Upper lobe of left lung (tissue), 6 donors: ENCODE results near the gene LILRB4. TPM values are rescaled to one million over a fixed set of nuclear protein-coding genes. Genes with fewer than 3 reads are reported as not detected.
"Not testable (repeated sequence)": the region's sequence is repeated elsewhere in the genome, so short reads cannot be mapped to it uniquely, and the experiment has no call there.

Experiments used
- ATAC-seq, 2 donors: fragments of 200-7000 bp; cut with Tn5 transposase; one replicate each; pipeline ENCODE4 v1.9.1; 2022; ENCODE audit warnings: mild to moderate bottlenecking in 2 of 2, moderate library complexity in 2 of 2; ENCODE audit not compliant: low FRiP score in 2 of 2
- DNase-seq, 2 donors: peaks; one replicate each; pipeline ENCODE4 v3.0.0-alpha.2; 2019 to 2020
- H3K27ac ChIP-seq, 4 donors: fragments of 200-600 bp; sonication (generic); one replicate each; pipeline ENCODE4 v1.5.1; 2016 to 2019
- H3K27me3 ChIP-seq, 4 donors: fragments of 200-600 bp; sonication (generic); one replicate each; pipeline ENCODE4 v1.5.1; 2017 to 2019
- H3K36me3 ChIP-seq, 4 donors: fragments of 200-600 bp; sonication (generic); one replicate each; pipeline ENCODE4 v1.5.1; 2016 to 2019
- H3K4me1 ChIP-seq, 4 donors: fragments of 200-600 bp; sonication (generic); one replicate each; pipeline ENCODE4 v1.5.1; 2018 to 2019
- H3K4me3 ChIP-seq, 4 donors: fragments of 200-600 bp; sonication (generic); one replicate each; pipeline ENCODE4 v1.5.1; 2017 to 2019; ENCODE audit warnings: mild to moderate bottlenecking in 2 of 4, moderate library complexity in 1 of 4
- H3K9me3 ChIP-seq, 4 donors: fragments of 200-600 bp; sonication (generic); one replicate each; pipeline ENCODE4 v1.5.1; 2018 to 2019
- CTCF ChIP-seq, 6 experiments: fragments of 450-650 bp in 4 of 6; fragments of 200-600 bp in 2 of 6; sonication (generic) in 2 of 6; IDR thresholded peaks; one replicate each; pipeline ENCODE4 v1.5.1; 2016 to 2019; ENCODE audit warnings: antibody characterized with exemption in 6 of 6
- EP300 ChIP-seq, 4 donors: sonication (generic); formaldehyde crosslinking; IDR thresholded peaks; one replicate each; pipeline ENCODE4 v1.5.1; 2017; ENCODE audit warnings: antibody characterized with exemption in 4 of 4, control low read depth in 2 of 4
- POLR2A ChIP-seq, 4 donors: fragments of 450-650 bp; IDR thresholded peaks; one replicate each; pipeline ENCODE4 v1.5.1; 2016 to 2017; ENCODE audit warnings: antibody characterized with exemption in 4 of 4, mild to moderate bottlenecking in 2 of 4
- POLR2AphosphoS5 ChIP-seq, 2 donors: sonication (generic); formaldehyde crosslinking; IDR thresholded peaks; one replicate each; pipeline ENCODE4 v1.5.1; 2017; ENCODE audit warnings: antibody characterized with exemption in 2 of 2
- WGBS, 2 donors: methylation state at CpG; one replicate each; pipeline ENCODE4 v1.1.5; 2017 to 2018; 5-methylcytosine and 5-hydroxymethylcytosine counted together
- small RNA-seq, 4 donors: library from RNA; depleted of rRNA; stranded (forward); fragments of <200 nt; gene quantifications; one replicate each; pipeline ENCODE3, GENCODE V24; 2016
- total RNA-seq, 6 donors: library from RNA; depleted of rRNA in 4 of 6; stranded (reverse); fragments of >200 nt in 4 of 6; gene quantifications; one replicate each; pipeline versions ENCODE4 v1.1.0 to v1.2.1, GENCODE V29; 2016 to 2021
- donor health status: DM: no; HTN: no; CAD: no; lungs with moderate emphysema.
- donor health status: DM: no; HTN: yes; CAD: no; lungs with severe emphysema.

The LILRB4 gene
- total RNA-seq, 6 donors from 2014 or later = 3.8 to 55.5 (median 24.9) TPM

GRCh38 chr19:54709212-54709948, 46.6 kb downstream of the LILRB4 start:
- TF ChIP-seq POLR2AphosphoS5 (IDR thresholded peaks at IDR 0.05) (no peak), POLR2A (IDR thresholded peaks at IDR 0.05) (no peak), EP300 (IDR thresholded peaks at IDR 0.05) (no peak), CTCF (IDR thresholded peaks at IDR 0.05) (no peak)
- ATAC-seq (peak in 1 of 2 donors; percentile 44), DNase-seq (peak in 1 of 2 donors; percentile 41)
- H3K9me3 ChIP-seq = no peaks in the 10 kb centered on the region
- no peaks in the 10 kb centered on the region for H3K36me3 ChIP-seq
- no peak overlapping the region for H3K27ac ChIP-seq
- H3K4me1 ChIP-seq = no peaks in the 10 kb centered on the region
- no peaks in the 10 kb centered on the region for H3K27me3 ChIP-seq
- 52 to 72% methylated on average over 4 to 15 of the region's 18 CpGs for WGBS, 2 donors
- no peak overlapping the region for H3K4me3 ChIP-seq

GRCh38 chr19:54709956-54710355, 47.2 kb downstream of the LILRB4 start:
- H3K9me3 ChIP-seq, ATAC-seq, H3K27ac ChIP-seq, H3K4me3 ChIP-seq, H3K27me3 ChIP-seq, H3K4me1 ChIP-seq, H3K36me3 ChIP-seq: not testable (repeated sequence)
- peak in 1 of 2 donors; percentile 67 for DNase-seq
- 57 to 58% methylated on average over 12 of the region's 13 CpGs for WGBS, 2 donors

Small RNA genes within 50 kb of the gene (small RNA-seq; reads per million reads assigned to genes)
- gene AC245036.3 (0 reads per million in 4 donors), gene AC245128.2 (0 reads per million in 4 donors), gene MIR8061 (0 reads per million in 4 donors)

Other genes starting within 250 kb of the LILRB4 start
- not detected for gene TTYH1, start 247.5 kb upstream of the LILRB4 start, total RNA-seq
- gene LENG8, start 213.8 kb upstream of the LILRB4 start, total RNA-seq = 1,000 to 10,000 TPM in 1 of 6 donors, 100 to 1,000 TPM in 4, 10 to 100 TPM in 1; 72.2 to 1,027 (median 188) TPM
- 10 to 100 TPM in 2 of 6 donors, 1 to 10 TPM in 4; 3.3 to 12.6 (median 9.1) TPM for gene LENG9, start 199.2 kb upstream of the LILRB4 start, total RNA-seq
- 10 to 100 TPM; 11.1 to 40.4 (median 20.6) TPM for gene CDC42EP5, start 189.7 kb upstream of the LILRB4 start, total RNA-seq
- gene LAIR2, start 160.2 kb upstream of the LILRB4 start, total RNA-seq = not detected
- 10 to 100 TPM in 2 of 6 donors, 1 to 10 TPM in 2, under 1 TPM in 2; 0.78 to 38.4 (median 7.6) TPM for gene LILRA2, start 89.2 kb upstream of the LILRB4 start, total RNA-seq
- gene LILRA1, start 69.4 kb upstream of the LILRB4 start, total RNA-seq = 10 to 100 TPM in 1 of 6 donors, 1 to 10 TPM in 3, under 1 TPM in 2; 0.69 to 14.5 (median 4.0) TPM
- 10 to 100 TPM in 4 of 6 donors, 1 to 10 TPM in 2; 4.0 to 47.1 (median 16.7) TPM for gene LILRB1, start 32.5 kb upstream of the LILRB4 start, total RNA-seq
- not detected for gene KIR3DL3, start 61.5 kb downstream of the LILRB4 start, total RNA-seq
- gene KIR2DL3, start 75.5 kb downstream of the LILRB4 start, total RNA-seq = under 1 TPM in 4 of 6 donors, not detected in 2; 0.17 to 0.69 (median 0.31) TPM
- gene KIR2DL1, start 106.8 kb downstream of the LILRB4 start, total RNA-seq = under 1 TPM in 3 of 6 donors, not detected in 3; 0.23 to 0.37 (median 0.30) TPM
- gene KIR2DL4, start 140.6 kb downstream of the LILRB4 start, total RNA-seq = 1 to 10 TPM in 1 of 6 donors, under 1 TPM in 4, not detected in 1; 0.20 to 1.3 (median 0.46) TPM
- gene KIR3DL1, start 153.5 kb downstream of the LILRB4 start, total RNA-seq = under 1 TPM in 3 of 6 donors, not detected in 3; 0.15 to 0.88 (median 0.20) TPM
- gene KIR2DS4, start 169.7 kb downstream of the LILRB4 start, total RNA-seq = under 1 TPM in 3 of 6 donors, not detected in 3; 0.27 to 0.61 (median 0.37) TPM
- gene KIR3DL2, start 187.5 kb downstream of the LILRB4 start, total RNA-seq = under 1 TPM in 4 of 6 donors, not detected in 2; 0.20 to 0.55 (median 0.41) TPM
- 10 to 100 TPM in 1 of 6 donors, 1 to 10 TPM in 4, not detected in 1; 2.5 to 14.4 (median 6.9) TPM for gene FCAR, start 211.2 kb downstream of the LILRB4 start, total RNA-seq
- 1 to 10 TPM in 5 of 6 donors, under 1 TPM in 1; 0.89 to 4.2 (median 2.2) TPM for gene NCR1, start 243.2 kb downstream of the LILRB4 start, total RNA-seq